Measurements from ENCODE around the gene MBNL1.

Gene MBNL1

GRCh38 chr3:152276681-152277080, 8.0 kb downstream of the MBNL1 start:
- DNase-seq (ENCODE audit: low read depth in 2 of 2): no peak

GRCh38 chr3:152277198-152277597, 8.5 kb downstream of the MBNL1 start:
- DNase-seq (ENCODE audit: low read depth in 2 of 2): no peak

GRCh38 chr3:152278756-152279427, 10.2 kb downstream of the MBNL1 start:
- no peak for DNase-seq (ENCODE audit: low read depth in 2 of 2)

- DNase-seq (ENCODE audit: low read depth in 2 of 2): no peak
Measured at GRCh38 chr3:152279479-152279878, 10.8 kb downstream of the MBNL1 start.

GRCh38 chr3:152280539-152280938, 11.8 kb downstream of the MBNL1 start:
- DNase-seq (ENCODE audit: low read depth in 2 of 2): no peak

GRCh38 chr3:152281133-152281713, 12.5 kb downstream of the MBNL1 start:
- no peak for DNase-seq (ENCODE audit: low read depth in 2 of 2)

GRCh38 chr3:152282813-152283212, 14.1 kb downstream of the MBNL1 start:
- no peak for DNase-seq (ENCODE audit: low read depth in 2 of 2)

GRCh38 chr3:152283492-152284381, 15.0 kb downstream of the MBNL1 start:
- no peak for DNase-seq (ENCODE audit: low read depth in 2 of 2)

GRCh38 chr3:152284906-152285305, 16.2 kb downstream of the MBNL1 start:
- DNase-seq (ENCODE audit: low read depth in 2 of 2): no peak

- no peak for DNase-seq (ENCODE audit: low read depth in 2 of 2)
Measured at GRCh38 chr3:152285509-152285908, 16.8 kb downstream of the MBNL1 start.

GRCh38 chr3:152287898-152288576, 19.3 kb downstream of the MBNL1 start:
- DNase-seq (ENCODE audit: low read depth in 2 of 2): no peak

- no peak for DNase-seq (ENCODE audit: low read depth in 2 of 2)
Measured at GRCh38 chr3:152288681-152289080, 20.0 kb downstream of the MBNL1 start.

- DNase-seq (ENCODE audit: low read depth in 2 of 2): no peak
Measured at GRCh38 chr3:152289708-152290107, 21.0 kb downstream of the MBNL1 start.

- DNase-seq (ENCODE audit: low read depth in 2 of 2): no peak
Measured at GRCh38 chr3:152290374-152290773, 21.6 kb downstream of the MBNL1 start.

- no peak for DNase-seq (ENCODE audit: low read depth in 2 of 2)
Measured at GRCh38 chr3:152291238-152291637, 22.5 kb downstream of the MBNL1 start.

- DNase-seq (ENCODE audit: low read depth in 2 of 2): no peak
Measured at GRCh38 chr3:152291649-152292066, 22.9 kb downstream of the MBNL1 start.

GRCh38 chr3:152292366-152292765, 23.6 kb downstream of the MBNL1 start:
- no peak for DNase-seq (ENCODE audit: low read depth in 2 of 2)

- no peak for DNase-seq (ENCODE audit: low read depth in 2 of 2)
Measured at GRCh38 chr3:152293347-152294006, 24.7 kb downstream of the MBNL1 start.

GRCh38 chr3:152295344-152295743, 26.6 kb downstream of the MBNL1 start:
- no peak for DNase-seq (ENCODE audit: low read depth in 2 of 2)

GRCh38 chr3:152295806-152296205, 27.1 kb downstream of the MBNL1 start:
- no peak for DNase-seq (ENCODE audit: low read depth in 2 of 2)

GRCh38 chr3:152296382-152296781, 27.7 kb downstream of the MBNL1 start:
- DNase-seq (ENCODE audit: low read depth in 2 of 2): no peak

- no peak for DNase-seq (ENCODE audit: low read depth in 2 of 2)
Measured at GRCh38 chr3:152296971-152297370, 28.2 kb downstream of the MBNL1 start.
